Inferior parietal cortex (tissue), 1 donor: ENCODE results near the gene IL16.
"Not testable (repeated sequence)": the region's sequence is repeated elsewhere in the genome, so short reads cannot be mapped to it uniquely, and the experiment has no call there.

ENCODE experiments used
- DNase-seq: peaks from one replicate; pipeline ENCODE4 v3.0.0-alpha.2; 2016; ENCODE audit errors: extremely low spot score

The IL16 gene

GRCh38 chr15:81311752-81312464 is 115.2 kb downstream of the IL16 start:
- DNase-seq = no peak

GRCh38 chr15:81312790-81313543 is 116.3 kb downstream of the IL16 start:
- DNase-seq = peak; percentile 48

- DNase-seq = no peak
These were observed 117.0 kb downstream of the IL16 start for GRCh38 chr15:81313686-81314085.

- DNase-seq = no peak
These were observed 117.7 kb downstream of the IL16 start for GRCh38 chr15:81314378-81314777.

GRCh38 chr15:81315452-81316175 is 118.9 kb downstream of the IL16 start:
- DNase-seq = no peak

- no peak for DNase-seq
These were observed 119.6 kb downstream of the IL16 start for GRCh38 chr15:81316267-81316666.

- DNase-seq = no peak
These were observed 121.0 kb downstream of the IL16 start for GRCh38 chr15:81317642-81318017.

- DNase-seq = no peak
These were observed 125.0 kb downstream of the IL16 start for GRCh38 chr15:81321667-81322066.

- DNase-seq = no peak
These were observed 126.1 kb downstream of the IL16 start for GRCh38 chr15:81322676-81323253.

- no peak for DNase-seq
These were observed 126.9 kb downstream of the IL16 start for GRCh38 chr15:81323559-81323943.

- peak; percentile 95 for DNase-seq
These were observed 127.5 kb downstream of the IL16 start, which contains the start of gene STARD5 for GRCh38 chr15:81323944-81324881. Gene STARD5, minus strand, starts transcription at chr15:81324141. Its CDS starts 42 bp downstream, at chr15:81324099.

GRCh38 chr15:81326466-81327212 is 130.0 kb downstream of the IL16 start:
- no peak for DNase-seq

- DNase-seq = no peak
These were observed 130.8 kb downstream of the IL16 start for GRCh38 chr15:81327516-81327915.

- no peak for DNase-seq
These were observed 132.8 kb downstream of the IL16 start for GRCh38 chr15:81329446-81329845.

- no peak for DNase-seq
These were observed 133.8 kb downstream of the IL16 start for GRCh38 chr15:81330366-81331090.

- not testable (repeated sequence) for DNase-seq
These were observed 134.5 kb downstream of the IL16 start for GRCh38 chr15:81331141-81331540.

- no peak for DNase-seq
These were observed 134.9 kb downstream of the IL16 start for GRCh38 chr15:81331600-81331999.

- DNase-seq = no peak
These were observed 135.6 kb downstream of the IL16 start for GRCh38 chr15:81332326-81332725.

- no peak for DNase-seq
These were observed 136.7 kb downstream of the IL16 start for GRCh38 chr15:81333363-81333762.
